ENCODE data around the gene SLC6A18.

The SLC6A18 gene

DNA sequence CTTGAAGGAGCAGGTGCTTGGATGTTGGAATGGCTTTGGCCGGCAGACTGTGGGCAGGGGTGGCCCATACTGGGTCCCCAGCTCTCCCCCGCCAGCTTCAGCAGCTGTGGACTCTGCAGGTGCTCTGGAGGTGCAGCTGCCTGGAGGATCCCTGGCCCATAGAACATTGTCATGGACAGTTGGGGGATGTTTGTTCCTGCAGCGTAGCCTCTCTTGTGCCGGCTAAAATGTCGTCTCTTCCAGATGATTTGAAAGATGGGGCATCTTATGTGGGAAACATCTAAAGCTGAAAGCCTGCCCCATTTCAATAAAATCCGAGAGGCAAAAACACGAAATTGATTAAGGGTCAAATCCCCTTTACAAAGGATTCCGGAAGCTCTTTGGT is 37.2 kb upstream of the SLC6A18 start:
- no peak overlapping the region for H3K4me3 ChIP-seq (ENCODE audit: control insufficient read depth in 1 of 7, extremely low read depth in 1 of 7, insufficient read depth in 4 of 7, low read depth in 2 of 7, low read length in 6 of 7)
- H3K27me3 ChIP-seq (replicated peaks in 2 of 5; ENCODE audit: control insufficient read depth in 4 of 5, insufficient read depth in 5 of 5, low read length in 4 of 5) = peaks cover 0 to 4% (median 2%) of the 10 kb centered on the region in 5 experiments
- no peaks in the 10 kb centered on the region for H3K9me3 ChIP-seq (ENCODE audit: control extremely low read depth in 1 of 5, control insufficient read depth in 4 of 5, insufficient read depth in 2 of 5, low read depth in 1 of 5, low read length in 4 of 5)
- peaks cover 0 to 4% (median 2%) of the 10 kb centered on the region in 4 experiments for H3K4me1 ChIP-seq (ENCODE audit: control extremely low read depth in 1 of 4, control insufficient read depth in 4 of 4, insufficient read depth in 4 of 4, low read length in 3 of 4)
- ChIA-PET POLR2A (interaction anchor here (0.9 kb wide), 1 partner anchor 15 kb away, joined by 3 read pairs; no protein-coding TSS in a partner anchor), CTCF (interaction anchor here (1.1 to 1.3 kb wide), 2 partner anchors 14 to 178 kb away, joined by 3 to 4 read pairs; no protein-coding TSS in a partner anchor)
- H3K36me3 ChIP-seq (ENCODE audit: control insufficient read depth in 4 of 4, insufficient read depth in 4 of 4, low read length in 3 of 4) = no peaks in the 10 kb centered on the region
- no peak overlapping the region for H3K27ac ChIP-seq (ENCODE audit: insufficient read depth in 1 of 2, low read depth in 1 of 2, low read length in 2 of 2, poor library complexity in 1 of 2, severe bottlenecking in 2 of 2)
- no peak for DNase-seq
- 100% methylated on average over 5 of the region's 8 CpGs for WGBS (ENCODE audit: insufficient coverage)

DNA sequence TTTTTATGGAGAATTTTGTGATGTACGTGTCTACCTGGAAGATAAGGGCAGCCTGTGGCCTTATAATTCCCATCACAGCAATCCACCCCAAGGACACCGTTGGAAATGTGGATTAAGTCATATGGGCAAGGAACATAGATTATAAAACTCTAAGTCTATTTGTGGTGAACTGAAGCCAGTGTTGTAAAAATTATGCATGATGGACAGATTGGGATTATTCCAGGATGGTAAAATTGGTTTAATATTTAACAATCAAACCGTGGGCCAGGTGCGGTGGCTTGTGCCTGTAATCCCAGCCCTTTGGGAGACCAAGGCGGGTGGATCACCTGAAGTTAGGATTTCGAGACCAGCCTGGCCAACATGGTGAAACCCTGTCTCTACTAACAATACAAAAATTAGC is 36.7 kb upstream of the SLC6A18 start:
- no peak for DNase-seq
- CTCF ChIA-PET = interaction anchor here (1.1 to 1.3 kb wide), 2 partner anchors 15 to 179 kb away, joined by 3 to 4 read pairs; no protein-coding TSS in a partner anchor
- H3K4me1 ChIP-seq (ENCODE audit: control extremely low read depth in 1 of 4, control insufficient read depth in 4 of 4, insufficient read depth in 4 of 4, low read length in 3 of 4) = peaks cover 0 to 4% (median 2%) of the 10 kb centered on the region in 4 experiments
- no peaks in the 10 kb centered on the region for H3K36me3 ChIP-seq (ENCODE audit: control insufficient read depth in 4 of 4, insufficient read depth in 4 of 4, low read length in 3 of 4)
- WGBS (ENCODE audit: insufficient coverage) = 33% methylated on average over 2 of the region's 6 CpGs
- H3K27me3 ChIP-seq (replicated peaks in 2 of 5; ENCODE audit: control insufficient read depth in 4 of 5, insufficient read depth in 5 of 5, low read length in 4 of 5) = peaks cover 0 to 8% (median 2%) of the 10 kb centered on the region in 5 experiments
- no peaks in the 10 kb centered on the region for H3K9me3 ChIP-seq (ENCODE audit: control extremely low read depth in 1 of 5, control insufficient read depth in 4 of 5, insufficient read depth in 2 of 5, low read depth in 1 of 5, low read length in 4 of 5)
- no peak overlapping the region for H3K4me3 ChIP-seq (ENCODE audit: control insufficient read depth in 1 of 7, extremely low read depth in 1 of 7, insufficient read depth in 4 of 7, low read depth in 2 of 7, low read length in 6 of 7)
- POLR2A ChIA-PET = interaction anchor here (0.9 kb wide), 1 partner anchor 15 kb away, joined by 3 read pairs; no protein-coding TSS in a partner anchor
- H3K27ac ChIP-seq (ENCODE audit: insufficient read depth in 1 of 2, low read depth in 1 of 2, low read length in 2 of 2, poor library complexity in 1 of 2, severe bottlenecking in 2 of 2) = no peak overlapping the region

DNA sequence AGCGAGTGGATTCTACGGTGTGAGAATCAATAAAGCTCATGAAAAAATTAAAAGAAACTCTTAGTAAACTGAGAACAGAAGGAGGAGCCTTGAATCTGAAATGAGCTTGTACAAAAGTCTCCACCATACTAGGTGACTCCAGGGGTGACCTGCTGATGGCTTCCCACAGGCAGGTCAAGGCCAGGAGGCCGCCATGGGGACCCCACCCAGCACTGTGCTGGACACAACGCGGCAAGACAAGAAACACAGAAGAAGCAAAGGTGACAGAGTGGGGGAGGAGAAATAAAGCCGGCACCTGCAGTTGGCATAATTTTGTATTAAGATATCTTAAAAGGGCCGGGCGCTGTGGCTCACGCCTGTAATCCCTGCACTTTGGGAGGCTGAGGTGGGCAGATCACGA is 35.9 kb upstream of the SLC6A18 start:
- ChIA-PET CTCF (no interaction called here), POLR2A (no interaction called here)
- Histone ChIP-seq H3K4me1 (ENCODE audit: control extremely low read depth in 1 of 4, control insufficient read depth in 4 of 4, insufficient read depth in 4 of 4, low read length in 3 of 4) (peaks cover 0 to 4% (median 2%) of the 10 kb centered on the region in 4 experiments), H3K4me3 (ENCODE audit: control insufficient read depth in 1 of 7, extremely low read depth in 1 of 7, insufficient read depth in 4 of 7, low read depth in 2 of 7, low read length in 6 of 7) (no peak overlapping the region), H3K36me3 (ENCODE audit: control insufficient read depth in 4 of 4, insufficient read depth in 4 of 4, low read length in 3 of 4) (no peaks in the 10 kb centered on the region), H3K9me3 (ENCODE audit: control extremely low read depth in 1 of 5, control insufficient read depth in 4 of 5, insufficient read depth in 2 of 5, low read depth in 1 of 5, low read length in 4 of 5) (peaks cover 0 to 1% (median 0%) of the 10 kb centered on the region in 5 experiments), H3K27ac (ENCODE audit: insufficient read depth in 1 of 2, low read depth in 1 of 2, low read length in 2 of 2, poor library complexity in 1 of 2, severe bottlenecking in 2 of 2) (no peak overlapping the region), H3K27me3 (replicated peaks in 2 of 5; ENCODE audit: control insufficient read depth in 4 of 5, insufficient read depth in 5 of 5, low read length in 4 of 5) (peaks cover 0 to 12% (median 2%) of the 10 kb centered on the region in 5 experiments)
- DNase-seq = no peak
- 96% methylated on average over 9 of the region's 10 CpGs for WGBS (ENCODE audit: insufficient coverage)

DNA sequence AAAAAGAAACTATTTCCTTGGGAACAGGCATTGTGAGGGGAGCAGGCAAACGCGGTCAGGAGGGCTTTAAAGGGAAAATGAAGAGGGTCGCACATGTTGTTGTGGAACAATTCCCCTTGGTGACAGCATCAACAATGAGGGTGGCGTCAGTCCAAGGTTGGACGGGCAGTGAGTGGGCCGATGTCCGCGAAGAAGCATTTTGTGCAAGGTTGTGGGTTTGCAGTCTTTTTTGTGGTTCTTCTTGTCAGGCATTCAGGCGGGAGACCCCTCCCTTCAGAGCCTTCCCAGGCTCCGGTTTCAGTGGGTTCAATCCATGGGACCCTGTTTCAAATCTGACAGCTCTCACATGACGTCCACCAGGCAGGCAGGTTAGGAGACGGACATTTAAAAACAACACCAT is 34.9 kb upstream of the SLC6A18 start:
- Histone ChIP-seq H3K27me3 (replicated peaks in 2 of 5; ENCODE audit: control insufficient read depth in 4 of 5, insufficient read depth in 5 of 5, low read length in 4 of 5) (peaks cover 0 to 21% (median 2%) of the 10 kb centered on the region in 5 experiments), H3K4me3 (ENCODE audit: control insufficient read depth in 1 of 7, extremely low read depth in 1 of 7, insufficient read depth in 4 of 7, low read depth in 2 of 7, low read length in 6 of 7) (no peak overlapping the region), H3K4me1 (ENCODE audit: control extremely low read depth in 1 of 4, control insufficient read depth in 4 of 4, insufficient read depth in 4 of 4, low read length in 3 of 4) (peaks cover 0 to 4% (median 2%) of the 10 kb centered on the region in 4 experiments), H3K27ac (ENCODE audit: insufficient read depth in 1 of 2, low read depth in 1 of 2, low read length in 2 of 2, poor library complexity in 1 of 2, severe bottlenecking in 2 of 2) (no peak overlapping the region), H3K9me3 (ENCODE audit: control extremely low read depth in 1 of 5, control insufficient read depth in 4 of 5, insufficient read depth in 2 of 5, low read depth in 1 of 5, low read length in 4 of 5) (peaks cover 0 to 2% (median 0%) of the 10 kb centered on the region in 5 experiments), H3K36me3 (ENCODE audit: control insufficient read depth in 4 of 4, insufficient read depth in 4 of 4, low read length in 3 of 4) (no peaks in the 10 kb centered on the region)
- ChIA-PET POLR2A (interaction anchor here (0.7 kb wide), 1 partner anchor 438 kb away, joined by 3 read pairs; no protein-coding TSS in a partner anchor), CTCF (no interaction called here)
- 97% methylated on average over 10 of the region's 12 CpGs for WGBS (ENCODE audit: insufficient coverage)
- no peak for DNase-seq

DNA sequence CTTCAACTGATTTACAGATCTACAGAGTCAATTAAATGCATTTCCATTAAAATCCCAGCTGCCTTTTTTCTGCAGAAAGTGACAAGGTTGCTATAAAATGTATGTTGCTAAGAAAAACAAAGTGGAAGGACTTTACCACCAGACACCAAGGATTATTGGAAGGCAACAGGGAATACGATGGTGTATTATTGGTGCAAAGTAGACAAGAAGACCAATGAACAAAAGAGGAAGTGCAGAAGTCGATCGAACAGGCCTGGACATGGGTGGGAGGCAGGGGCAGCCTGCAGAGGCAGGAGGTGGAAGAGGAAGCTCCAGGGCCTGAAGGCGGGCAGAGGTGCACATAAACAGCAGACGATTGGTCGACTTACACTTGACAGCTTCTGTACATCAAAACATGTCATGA is 34.3 kb upstream of the SLC6A18 start:
- POLR2A ChIA-PET = interaction anchor here (0.7 kb wide), 1 partner anchor 438 kb away, joined by 3 read pairs; no protein-coding TSS in a partner anchor

DNA sequence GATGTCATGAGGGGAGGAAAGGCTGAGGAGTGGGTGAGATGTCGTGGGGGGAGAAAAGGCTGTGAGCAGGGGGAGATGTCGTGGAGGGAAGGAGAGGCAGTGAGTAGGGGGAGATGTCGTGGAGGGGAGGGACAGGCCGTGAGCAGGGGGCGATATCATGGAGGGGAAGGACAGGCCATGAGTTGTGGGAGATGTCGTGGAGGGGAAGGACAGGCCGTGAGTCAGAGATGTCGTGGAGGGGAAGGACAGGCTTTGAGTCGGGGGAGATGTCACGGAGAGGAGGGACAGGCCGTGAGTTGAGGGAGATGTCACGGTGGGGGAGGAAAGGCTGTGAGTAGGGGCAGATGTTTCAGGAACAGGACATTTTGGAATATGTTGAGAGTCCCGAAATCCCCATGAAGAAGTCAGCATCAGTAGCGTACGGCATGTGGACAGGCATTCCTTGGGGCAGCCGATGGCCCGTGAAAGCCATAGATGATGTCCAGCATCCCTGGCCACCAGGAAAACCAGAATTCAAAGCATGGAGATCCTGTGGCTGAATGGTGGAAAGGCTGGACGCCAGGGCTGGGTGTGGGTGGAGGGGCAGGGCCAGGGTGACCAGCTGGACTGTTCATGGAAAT is 32.1 kb upstream of the SLC6A18 start:
- H3K4me3 ChIP-seq (ENCODE audit: control insufficient read depth in 1 of 7, extremely low read depth in 1 of 7, insufficient read depth in 4 of 7, low read depth in 2 of 7, low read length in 6 of 7) = no peak overlapping the region
- H3K36me3 ChIP-seq (ENCODE audit: control insufficient read depth in 4 of 4, insufficient read depth in 4 of 4, low read length in 3 of 4) = no peaks in the 10 kb centered on the region
- peaks cover 0 to 37% (median 4%) of the 10 kb centered on the region in 5 experiments for H3K27me3 ChIP-seq (replicated peaks in 2 of 5; ENCODE audit: control insufficient read depth in 4 of 5, insufficient read depth in 5 of 5, low read length in 4 of 5)
- no peak overlapping the region for H3K27ac ChIP-seq (ENCODE audit: insufficient read depth in 1 of 2, low read depth in 1 of 2, low read length in 2 of 2, poor library complexity in 1 of 2, severe bottlenecking in 2 of 2)
- ChIA-PET CTCF (no interaction called here), POLR2A (no interaction called here)
- DNase-seq = no peak
- peaks cover 0 to 4% (median 2%) of the 10 kb centered on the region in 4 experiments for H3K4me1 ChIP-seq (ENCODE audit: control extremely low read depth in 1 of 4, control insufficient read depth in 4 of 4, insufficient read depth in 4 of 4, low read length in 3 of 4)
- peaks cover 0 to 2% (median 0%) of the 10 kb centered on the region in 5 experiments for H3K9me3 ChIP-seq (ENCODE audit: control extremely low read depth in 1 of 5, control insufficient read depth in 4 of 5, insufficient read depth in 2 of 5, low read depth in 1 of 5, low read length in 4 of 5)
- 80% methylated on average over 17 of the region's 18 CpGs for WGBS (ENCODE audit: insufficient coverage)

More for the DNA sequence above, 34.3 kb upstream of the SLC6A18 start:
- CTCF ChIA-PET = no interaction called here
- peak overlapping the region in 1 of 7 experiments; percentile 16 for H3K4me3 ChIP-seq (ENCODE audit: control insufficient read depth in 1 of 7, extremely low read depth in 1 of 7, insufficient read depth in 4 of 7, low read depth in 2 of 7, low read length in 6 of 7)
- peaks cover 0 to 2% (median 0%) of the 10 kb centered on the region in 5 experiments for H3K9me3 ChIP-seq (ENCODE audit: control extremely low read depth in 1 of 5, control insufficient read depth in 4 of 5, insufficient read depth in 2 of 5, low read depth in 1 of 5, low read length in 4 of 5)
- H3K36me3 ChIP-seq (ENCODE audit: control insufficient read depth in 4 of 4, insufficient read depth in 4 of 4, low read length in 3 of 4) = no peaks in the 10 kb centered on the region
- H3K27ac ChIP-seq (ENCODE audit: insufficient read depth in 1 of 2, low read depth in 1 of 2, low read length in 2 of 2, poor library complexity in 1 of 2, severe bottlenecking in 2 of 2) = no peak overlapping the region
- H3K27me3 ChIP-seq (replicated peaks in 2 of 5; ENCODE audit: control insufficient read depth in 4 of 5, insufficient read depth in 5 of 5, low read length in 4 of 5) = peaks cover 0 to 26% (median 3%) of the 10 kb centered on the region in 5 experiments
- WGBS (ENCODE audit: insufficient coverage) = 0% methylated on average over 3 of the region's 6 CpGs
- H3K4me1 ChIP-seq (ENCODE audit: control extremely low read depth in 1 of 4, control insufficient read depth in 4 of 4, insufficient read depth in 4 of 4, low read length in 3 of 4) = peaks cover 0 to 4% (median 2%) of the 10 kb centered on the region in 4 experiments
- peak; percentile 33 to 55 (median 54) for DNase-seq

DNA sequence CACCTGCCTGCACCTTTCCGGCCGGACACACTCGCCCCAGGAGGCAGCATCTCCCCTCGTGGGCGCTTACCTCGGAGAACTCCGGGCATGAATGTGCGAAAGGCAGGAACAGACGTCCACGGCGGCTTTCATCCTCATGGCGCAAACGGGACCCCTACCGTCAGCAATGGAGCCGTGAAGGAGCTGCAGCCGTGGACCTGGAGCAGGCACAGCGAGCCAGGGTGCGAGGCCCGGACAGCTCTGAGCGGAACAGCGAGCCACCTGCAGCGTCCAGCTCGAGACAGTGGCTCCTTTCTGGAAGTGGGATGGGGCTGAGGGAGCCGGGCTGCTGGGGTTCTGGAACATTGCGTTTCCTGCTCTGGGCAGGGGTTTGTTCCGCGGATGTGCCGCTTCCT is 31.6 kb upstream of the SLC6A18 start:
- ChIA-PET CTCF (no interaction called here), POLR2A (no interaction called here)
- no peak for DNase-seq
- Histone ChIP-seq H3K9me3 (ENCODE audit: control extremely low read depth in 1 of 5, control insufficient read depth in 4 of 5, insufficient read depth in 2 of 5, low read depth in 1 of 5, low read length in 4 of 5) (peaks cover 0 to 2% (median 0%) of the 10 kb centered on the region in 5 experiments), H3K4me1 (ENCODE audit: control extremely low read depth in 1 of 4, control insufficient read depth in 4 of 4, insufficient read depth in 4 of 4, low read length in 3 of 4) (peaks cover 0 to 4% (median 2%) of the 10 kb centered on the region in 4 experiments), H3K4me3 (ENCODE audit: control insufficient read depth in 1 of 7, extremely low read depth in 1 of 7, insufficient read depth in 4 of 7, low read depth in 2 of 7, low read length in 6 of 7) (no peak overlapping the region), H3K27me3 (replicated peaks in 2 of 5; ENCODE audit: control insufficient read depth in 4 of 5, insufficient read depth in 5 of 5, low read length in 4 of 5) (peaks cover 0 to 42% (median 4%) of the 10 kb centered on the region in 5 experiments), H3K27ac (ENCODE audit: insufficient read depth in 1 of 2, low read depth in 1 of 2, low read length in 2 of 2, poor library complexity in 1 of 2, severe bottlenecking in 2 of 2) (no peak overlapping the region), H3K36me3 (ENCODE audit: control insufficient read depth in 4 of 4, insufficient read depth in 4 of 4, low read length in 3 of 4) (no peaks in the 10 kb centered on the region)
- 90% methylated on average over 21 of the region's 28 CpGs for WGBS (ENCODE audit: insufficient coverage)
